ENCODE measurements around the gene TPCN1.

Gene TPCN1

GRCh38 chr12:113347892-113348291, 126.6 kb downstream of the TPCN1 start:
- DNase-seq, result no peak

Measured in NCI-H2029 (cell line).